Mesenchymal stem cell (in vitro differentiated cells and primary cell): Measurements from ENCODE around the gene EPG5. TPM values are rescaled to one million over a fixed set of nuclear protein-coding genes. Genes with fewer than 3 reads are reported as not detected.

Experiments used
- DNase-seq: peaks from one replicate; pipeline ENCODE4 v3.0.0-alpha.2; 2013
- H2AFZ ChIP-seq: one replicate; pipeline ENCODE4 v1.6.1; 2013; ENCODE audit warnings: low read depth, mild to moderate bottlenecking, control low read depth, inconsistent platforms, low read length, moderate library complexity
- H2AK5ac ChIP-seq: 2 replicates; pipeline ENCODE4 v1.6.1; 2013; ENCODE audit warnings: low read length, moderate library complexity, mild to moderate bottlenecking, inconsistent platforms; ENCODE audit not compliant: severe bottlenecking
- H2BK120ac ChIP-seq: one replicate; pipeline ENCODE4 v1.6.1; 2013; ENCODE audit warnings: low read depth, mild to moderate bottlenecking, inconsistent platforms, low read length, moderate library complexity
- H2BK12ac ChIP-seq, 2 experiments: one replicate each; pipeline ENCODE4 v1.6.1; 2013; ENCODE audit warnings: inconsistent platforms in 2 of 2, low read length in 2 of 2, mild to moderate bottlenecking in 2 of 2, moderate library complexity in 2 of 2, control low read depth in 1 of 2
- H2BK15ac ChIP-seq: one replicate; pipeline ENCODE4 v1.6.1; 2013; ENCODE audit warnings: mild to moderate bottlenecking, low read depth, inconsistent platforms; ENCODE audit not compliant: poor library complexity, severe bottlenecking
- H2BK5ac ChIP-seq: 2 replicates; pipeline ENCODE4 v1.6.1; 2013; ENCODE audit warnings: low read depth, mild to moderate bottlenecking, low read length, control low read depth, inconsistent platforms; ENCODE audit not compliant: poor library complexity, severe bottlenecking
- H3K14ac ChIP-seq, 2 experiments: one replicate each; pipeline ENCODE4 v1.6.1; 2013; ENCODE audit warnings: inconsistent platforms in 2 of 2, low read length in 2 of 2, control low read depth in 1 of 2, mild to moderate bottlenecking in 1 of 2, moderate library complexity in 1 of 2
- H3K18ac ChIP-seq, 2 experiments: one replicate each; pipeline ENCODE4 v1.6.1; 2013; ENCODE audit warnings: inconsistent platforms in 2 of 2, low read length in 2 of 2, control low read depth in 1 of 2, low read depth in 1 of 2, mild to moderate bottlenecking in 1 of 2
- H3K23ac ChIP-seq, 2 experiments: one replicate each; pipeline ENCODE4 v1.6.1; 2013; ENCODE audit warnings: inconsistent platforms in 2 of 2, low read length in 2 of 2, mild to moderate bottlenecking in 2 of 2, moderate library complexity in 2 of 2, control low read depth in 1 of 2
- H3K27ac ChIP-seq: 2 replicates; pipeline ENCODE4 v1.5.1; 2013; ENCODE audit warnings: mild to moderate bottlenecking, moderate library complexity, low read length, control low read depth, inconsistent platforms; ENCODE audit not compliant: poor library complexity, severe bottlenecking
- H3K27me3 ChIP-seq, 2 experiments: 2 replicates each; pipeline versions ENCODE4 v1.6.1 to v1.7.0; 2013; ENCODE audit warnings: low read length in 2 of 2, mild to moderate bottlenecking in 2 of 2, moderate library complexity in 2 of 2, control low read depth in 1 of 2, inconsistent platforms in 1 of 2; ENCODE audit not compliant: control insufficient read depth in 1 of 2, insufficient read depth in 1 of 2
- H3K36me3 ChIP-seq, 2 experiments: 2 replicates each; pipeline versions ENCODE4 v1.6.1 to v1.7.0; 2013; ENCODE audit warnings: low read length in 2 of 2, control low read depth in 1 of 2, inconsistent platforms in 1 of 2, low read depth in 1 of 2, mild to moderate bottlenecking in 1 of 2; ENCODE audit not compliant: insufficient read depth in 2 of 2, control insufficient read depth in 1 of 2
- H3K4ac ChIP-seq, 2 experiments: one replicate each; pipeline ENCODE4 v1.6.1; 2013; ENCODE audit warnings: inconsistent platforms in 2 of 2, low read length in 2 of 2, mild to moderate bottlenecking in 2 of 2, moderate library complexity in 2 of 2, control low read depth in 1 of 2, low read depth in 1 of 2
- H3K4me1 ChIP-seq: 2 replicates; pipeline ENCODE4 v1.6.1; 2013; ENCODE audit warnings: low read depth, low read length, control low read depth; ENCODE audit not compliant: control insufficient read depth, insufficient read depth
- H3K4me2 ChIP-seq: 2 replicates; pipeline ENCODE4 v1.6.1; 2013; ENCODE audit warnings: low read length, mild to moderate bottlenecking, inconsistent platforms; ENCODE audit not compliant: poor library complexity, severe bottlenecking
- H3K4me3 ChIP-seq, 2 experiments: 2 replicates each; pipeline versions ENCODE4 v1.5.1 to v1.7.0; 2013; ENCODE audit warnings: low read length in 2 of 2, mild to moderate bottlenecking in 2 of 2, control low read depth in 1 of 2, low read depth in 1 of 2; ENCODE audit not compliant: insufficient read depth in 1 of 2
- H3K79me1 ChIP-seq: replicated peaks from 2 replicates; pipeline ENCODE4 v1.6.1; 2013; ENCODE audit warnings: mild to moderate bottlenecking, control low read depth, low read length, inconsistent platforms; ENCODE audit not compliant: poor library complexity, severe bottlenecking
- H3K9ac ChIP-seq: 2 replicates; pipeline ENCODE4 v1.7.0; 2013; ENCODE audit warnings: mild to moderate bottlenecking, low read length, moderate library complexity
- H3K9me3 ChIP-seq: 2 replicates; pipeline ENCODE4 v1.7.0; 2013; ENCODE audit warnings: mild to moderate bottlenecking, low read length; ENCODE audit not compliant: control insufficient read depth
- H4K8ac ChIP-seq: one replicate; pipeline ENCODE4 v1.6.1; 2013; ENCODE audit warnings: inconsistent platforms, mild to moderate bottlenecking, low read length, moderate library complexity
- H4K91ac ChIP-seq: one replicate; pipeline ENCODE4 v1.6.1; 2013; ENCODE audit warnings: mild to moderate bottlenecking, low read length, inconsistent platforms
- WGBS: methylation state at CpG from one replicate; pipeline ENCODE4 v1.1.7; 2013; ENCODE audit warnings: mixed read lengths; 5-methylcytosine and 5-hydroxymethylcytosine counted together
- polyA plus RNA-seq, 2 experiments: library from polyadenylated mRNA; stranded (reverse); fragments of 200-250 nt; gene quantifications; one replicate each; pipeline ENCODE4 v1.2.3, GENCODE V29; 2013

EPG5 gene, protein sequence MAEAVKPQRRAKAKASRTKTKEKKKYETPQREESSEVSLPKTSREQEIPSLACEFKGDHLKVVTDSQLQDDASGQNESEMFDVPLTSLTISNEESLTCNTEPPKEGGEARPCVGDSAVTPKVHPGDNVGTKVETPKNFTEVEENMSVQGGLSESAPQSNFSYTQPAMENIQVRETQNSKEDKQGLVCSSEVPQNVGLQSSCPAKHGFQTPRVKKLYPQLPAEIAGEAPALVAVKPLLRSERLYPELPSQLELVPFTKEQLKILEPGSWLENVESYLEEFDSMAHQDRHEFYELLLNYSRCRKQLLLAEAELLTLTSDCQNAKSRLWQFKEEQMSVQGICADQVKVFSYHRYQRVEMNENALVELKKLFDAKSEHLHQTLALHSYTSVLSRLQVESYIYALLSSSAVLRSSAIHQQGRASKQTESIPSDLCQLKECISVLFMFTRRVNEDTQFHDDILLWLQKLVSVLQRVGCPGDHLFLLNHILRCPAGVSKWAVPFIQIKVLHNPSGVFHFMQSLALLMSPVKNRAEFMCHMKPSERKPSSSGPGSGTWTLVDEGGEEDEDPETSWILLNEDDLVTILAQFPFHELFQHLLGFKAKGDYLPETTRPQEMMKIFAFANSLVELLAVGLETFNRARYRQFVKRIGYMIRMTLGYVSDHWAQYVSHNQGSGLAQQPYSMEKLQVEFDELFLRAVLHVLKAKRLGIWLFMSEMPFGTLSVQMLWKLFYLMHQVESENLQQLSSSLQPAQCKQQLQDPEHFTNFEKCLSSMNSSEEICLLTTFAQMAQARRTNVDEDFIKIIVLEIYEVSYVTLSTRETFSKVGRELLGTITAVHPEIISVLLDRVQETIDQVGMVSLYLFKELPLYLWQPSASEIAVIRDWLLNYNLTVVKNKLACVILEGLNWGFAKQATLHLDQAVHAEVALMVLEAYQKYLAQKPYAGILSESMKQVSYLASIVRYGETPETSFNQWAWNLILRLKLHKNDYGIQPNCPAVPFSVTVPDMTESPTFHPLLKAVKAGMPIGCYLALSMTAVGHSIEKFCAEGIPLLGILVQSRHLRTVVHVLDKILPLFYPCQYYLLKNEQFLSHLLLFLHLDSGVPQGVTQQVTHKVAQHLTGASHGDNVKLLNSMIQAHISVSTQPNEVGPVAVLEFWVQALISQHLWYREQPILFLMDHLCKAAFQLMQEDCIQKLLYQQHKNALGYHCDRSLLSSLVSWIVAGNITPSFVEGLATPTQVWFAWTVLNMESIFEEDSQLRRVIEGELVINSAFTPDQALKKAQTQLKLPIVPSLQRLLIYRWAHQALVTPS (N-terminal part only)
- 5.7 TPM for polyA plus RNA-seq (2013, experiment 1 of 2)
- polyA plus RNA-seq (2013, experiment 2 of 2): 5.4 TPM

DNA sequence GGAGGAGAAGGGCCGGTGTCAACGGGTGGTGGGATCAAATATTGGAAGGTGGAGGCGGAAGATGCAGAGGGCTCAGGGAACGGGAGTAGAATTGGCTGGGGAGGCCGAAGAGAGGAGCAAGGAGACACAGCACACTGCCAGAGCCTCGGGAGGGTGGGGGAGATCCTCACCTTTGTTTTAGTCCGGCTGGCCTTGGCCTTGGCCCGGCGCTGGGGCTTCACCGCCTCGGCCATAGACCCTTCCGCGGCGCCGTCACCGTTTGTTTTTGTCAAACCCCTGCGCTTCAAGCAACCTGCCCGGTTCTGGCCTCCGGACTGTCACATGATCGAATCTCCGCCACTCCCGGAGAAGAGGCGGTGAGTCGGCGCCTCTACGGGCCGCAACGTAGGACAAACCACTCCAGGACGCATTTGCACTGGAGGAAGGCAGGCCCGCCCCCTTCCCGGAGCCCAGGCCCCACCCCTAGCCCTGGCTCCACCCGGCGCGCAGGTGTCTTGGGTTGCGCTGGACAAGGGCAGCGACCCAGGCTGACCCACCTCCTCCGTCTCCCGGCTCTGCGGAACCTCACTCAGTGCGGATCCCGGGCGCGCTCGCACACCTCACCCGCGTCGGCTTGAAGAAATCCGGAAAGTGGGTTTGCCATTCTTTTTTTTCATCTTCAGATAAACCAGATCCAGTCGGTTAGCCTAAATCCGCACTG, at the start of gene EPG5:
EPG5 (minus strand) TSS at position 323 of the 700 bp plus-strand sequence; CDS start at position 233, 90 bp downstream.
- peak; percentile 97 for DNase-seq
- Histone ChIP-seq H3K18ac (peak within 1 kb of the TSS; percentile 81 to 85), H4K8ac (peak within 1 kb of the TSS; percentile 87), H2BK5ac (no peak within 1 kb of the TSS), H2AK5ac (peak within 1 kb of the TSS; percentile 77), H3K9me3 (no peaks in the 10 kb centered on the region), H3K4me3 (peak within 1 kb of the TSS; percentile 70 to 100), H3K27ac (peak within 1 kb of the TSS; percentile 89), H2BK120ac (no peak within 1 kb of the TSS), H2AFZ (peak within 1 kb of the TSS; percentile 97), H3K14ac (peak within 1 kb of the TSS in 1 of 2 experiments; percentile 36), H2BK15ac (peak within 1 kb of the TSS; percentile 95), H3K9ac (peak within 1 kb of the TSS; percentile 99), H3K36me3 (peaks cover 0 to 17% of the 10 kb centered on the region in 2 experiments), H3K4ac (peak within 1 kb of the TSS; percentile 24 to 87), H3K27me3 (no peaks in the 10 kb centered on the region), H3K23ac (no peak within 1 kb of the TSS), H3K4me2 (peak within 1 kb of the TSS; percentile 76), H2BK12ac (no peak within 1 kb of the TSS), H3K4me1 (peaks cover 7% of the 10 kb centered on the region), H4K91ac (peak within 1 kb of the TSS; percentile 48), H3K79me1 (peaks cover 2% of the 10 kb centered on the region)
- WGBS: under 1% methylated on average over 50 of the region's 50 CpGs

DNA sequence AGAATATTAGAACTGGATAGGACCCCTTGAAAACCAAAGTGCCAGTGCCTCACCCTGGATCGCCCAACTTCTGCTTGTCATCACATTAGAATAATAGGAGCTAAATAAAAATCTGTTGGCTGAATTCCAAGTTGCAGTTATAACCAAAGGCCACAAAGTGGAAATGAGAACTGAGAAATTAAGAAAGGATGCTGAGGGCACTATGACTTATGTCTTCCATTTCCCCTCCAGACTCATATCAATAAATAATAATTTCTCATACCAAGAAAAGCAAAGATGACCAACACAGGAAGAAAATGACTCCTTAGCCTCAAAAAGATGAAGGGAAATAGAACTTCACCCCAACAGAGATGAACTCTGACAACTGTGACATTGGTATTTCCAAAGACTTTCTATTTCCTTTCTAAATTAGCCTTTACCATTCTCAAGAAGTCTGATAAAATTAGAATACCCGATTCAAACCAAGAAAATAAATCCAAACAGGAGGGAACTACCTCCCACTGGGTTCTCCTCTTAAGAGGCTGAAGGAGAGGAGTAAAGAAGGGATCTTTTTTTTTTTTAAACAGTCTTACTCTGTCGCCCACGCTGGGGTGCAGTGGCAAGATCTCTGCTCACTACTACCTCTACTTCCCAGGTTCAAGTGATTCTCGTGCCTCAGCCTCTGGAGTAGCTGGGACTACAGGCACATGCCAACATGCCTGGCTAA, 46.5 kb upstream of the EPG5 start:
- Histone ChIP-seq H2BK120ac (no peak overlapping the region), H3K27me3 (no peaks in the 10 kb centered on the region), H3K4ac (no peak overlapping the region), H3K14ac (no peak overlapping the region), H3K23ac (no peak overlapping the region), H3K27ac (no peak overlapping the region), H3K9ac (no peak overlapping the region), H2BK5ac (no peak overlapping the region), H3K4me3 (no peak overlapping the region), H3K18ac (no peak overlapping the region), H2BK12ac (no peak overlapping the region), H2BK15ac (no peak overlapping the region), H2AK5ac (no peak overlapping the region), H4K8ac (no peak overlapping the region), H3K9me3 (no peaks in the 10 kb centered on the region), H3K4me2 (no peak overlapping the region), H4K91ac (no peak overlapping the region), H3K4me1 (no peaks in the 10 kb centered on the region), H3K79me1 (peaks cover 2% of the 10 kb centered on the region), H2AFZ (no peak overlapping the region), H3K36me3 (peaks cover 23 to 29% of the 10 kb centered on the region in 2 experiments)
- WGBS: 97% methylated on average over 3 of the region's 5 CpGs
- DNase-seq: no peak

DNA sequence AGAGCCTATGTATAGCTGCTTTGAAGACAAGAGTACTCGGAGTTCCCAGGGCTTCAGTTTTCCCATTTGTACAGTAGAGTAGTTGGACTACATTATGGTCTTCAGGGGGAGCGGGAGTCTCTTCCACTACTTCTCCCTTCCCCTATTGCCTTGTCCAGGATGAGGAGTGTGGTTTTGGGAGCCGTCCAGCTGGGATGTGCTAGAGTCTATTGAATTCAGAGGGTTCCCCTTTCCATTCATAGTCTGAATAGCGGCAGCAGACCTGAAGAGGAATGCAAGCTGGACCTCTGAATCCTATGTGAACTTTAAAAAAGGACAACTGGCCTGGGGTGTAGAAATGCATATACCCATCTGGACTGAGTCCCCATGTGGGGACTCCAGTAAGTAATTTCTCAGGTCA, 43.5 kb upstream of the EPG5 start:
- Histone ChIP-seq H3K4ac (no peak overlapping the region), H2BK12ac (no peak overlapping the region), H3K14ac (no peak overlapping the region), H3K23ac (no peak overlapping the region), H4K91ac (no peak overlapping the region), H2BK15ac (no peak overlapping the region), H2BK5ac (no peak overlapping the region), H2BK120ac (no peak overlapping the region), H3K18ac (no peak overlapping the region), H3K27me3 (no peaks in the 10 kb centered on the region), H3K9me3 (no peaks in the 10 kb centered on the region), H3K4me2 (no peak overlapping the region), H2AK5ac (no peak overlapping the region), H2AFZ (no peak overlapping the region), H4K8ac (no peak overlapping the region), H3K4me3 (no peak overlapping the region), H3K36me3 (peaks cover 35 to 43% of the 10 kb centered on the region in 2 experiments), H3K79me1 (peaks cover 2% of the 10 kb centered on the region), H3K4me1 (no peaks in the 10 kb centered on the region), H3K27ac (no peak overlapping the region), H3K9ac (no peak overlapping the region)
- no peak for DNase-seq
- 100% methylated on average over 3 of the region's 4 CpGs for WGBS
